Nephron progenitor cell (in vitro differentiated cells): ENCODE results near the gene WDR49.

Experiments
- DNase-seq: peaks from one replicate; pipeline ENCODE4 v3.0.0; 2021
- H3K27ac Mint-ChIP-seq: 2 replicates; pipeline ENCODE4 v1.8.0; 2021; ENCODE audit warnings: mild to moderate bottlenecking, moderate library complexity, mixed read lengths
- H3K27me3 Mint-ChIP-seq: 2 replicates; pipeline ENCODE4 v1.8.0; 2021; ENCODE audit warnings: mild to moderate bottlenecking, low read depth, mixed read lengths; ENCODE audit not compliant: poor library complexity
- H3K36me3 Mint-ChIP-seq: 2 replicates; pipeline ENCODE4 v1.8.0; 2021; ENCODE audit warnings: low read depth, mixed read lengths
- H3K4me1 Mint-ChIP-seq: 2 replicates; pipeline ENCODE4 v1.8.0; 2021; ENCODE audit warnings: mixed read lengths
- H3K4me3 Mint-ChIP-seq: 2 replicates; pipeline ENCODE4 v1.8.0; 2021; ENCODE audit warnings: mild to moderate bottlenecking, moderate library complexity, mixed read lengths
- H3K9me3 Mint-ChIP-seq: 2 replicates; pipeline ENCODE4 v1.8.0; 2021; ENCODE audit warnings: mild to moderate bottlenecking, moderate library complexity, mixed read lengths
- TF ChIP-seq, protein P1 (sequence below): fragments of 200-600 bp; sonication (generic); IDR thresholded peaks from 2 replicates; pipeline ENCODE4 v1.5.0; 2021; ENCODE audit warnings: antibody characterized with exemption

The WDR49 gene

DNA sequence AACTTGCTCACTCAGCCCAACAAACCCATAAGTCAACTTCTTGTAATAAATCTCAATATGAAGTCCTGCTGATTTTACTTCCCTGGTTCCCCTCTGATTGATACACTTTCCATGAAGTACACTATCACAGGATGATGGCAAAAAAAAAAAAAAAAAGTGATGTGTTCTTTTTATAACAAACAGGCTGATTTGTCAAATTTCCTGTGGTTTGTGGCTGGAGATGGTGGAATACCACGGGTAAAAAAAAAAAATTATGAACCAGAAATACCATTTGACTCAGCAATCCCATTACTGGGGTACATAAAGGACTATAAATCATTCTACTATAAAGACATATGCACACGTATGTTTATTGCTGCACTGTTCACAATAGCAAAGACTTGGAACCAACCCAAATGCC, 169.2 kb downstream of the WDR49 start:
- TF ChIP-seq, protein P1, sequence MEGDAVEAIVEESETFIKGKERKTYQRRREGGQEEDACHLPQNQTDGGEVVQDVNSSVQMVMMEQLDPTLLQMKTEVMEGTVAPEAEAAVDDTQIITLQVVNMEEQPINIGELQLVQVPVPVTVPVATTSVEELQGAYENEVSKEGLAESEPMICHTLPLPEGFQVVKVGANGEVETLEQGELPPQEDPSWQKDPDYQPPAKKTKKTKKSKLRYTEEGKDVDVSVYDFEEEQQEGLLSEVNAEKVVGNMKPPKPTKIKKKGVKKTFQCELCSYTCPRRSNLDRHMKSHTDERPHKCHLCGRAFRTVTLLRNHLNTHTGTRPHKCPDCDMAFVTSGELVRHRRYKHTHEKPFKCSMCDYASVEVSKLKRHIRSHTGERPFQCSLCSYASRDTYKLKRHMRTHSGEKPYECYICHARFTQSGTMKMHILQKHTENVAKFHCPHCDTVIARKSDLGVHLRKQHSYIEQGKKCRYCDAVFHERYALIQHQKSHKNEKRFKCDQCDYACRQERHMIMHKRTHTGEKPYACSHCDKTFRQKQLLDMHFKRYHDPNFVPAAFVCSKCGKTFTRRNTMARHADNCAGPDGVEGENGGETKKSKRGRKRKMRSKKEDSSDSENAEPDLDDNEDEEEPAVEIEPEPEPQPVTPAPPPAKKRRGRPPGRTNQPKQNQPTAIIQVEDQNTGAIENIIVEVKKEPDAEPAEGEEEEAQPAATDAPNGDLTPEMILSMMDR, result no peak
- H3K4me1 Mint-ChIP-seq, result no peaks in the 10 kb centered on the region
- DNase-seq, result no peak
- no peak overlapping the region for H3K4me3 Mint-ChIP-seq
- H3K36me3 Mint-ChIP-seq, result no peaks in the 10 kb centered on the region
- H3K9me3 Mint-ChIP-seq, result peaks cover 8% of the 10 kb centered on the region
- H3K27me3 Mint-ChIP-seq, result no peaks in the 10 kb centered on the region
- no peak overlapping the region for H3K27ac Mint-ChIP-seq

GRCh38 chr3:167483708-167484475, 169.8 kb downstream of the WDR49 start:
- no peak for DNase-seq
- no peaks in the 10 kb centered on the region for H3K4me1 Mint-ChIP-seq
- TF ChIP-seq, protein P1, result no peak
- H3K9me3 Mint-ChIP-seq, result peaks cover 8% of the 10 kb centered on the region
- no peaks in the 10 kb centered on the region for H3K27me3 Mint-ChIP-seq
- no peaks in the 10 kb centered on the region for H3K36me3 Mint-ChIP-seq
- no peak overlapping the region for H3K4me3 Mint-ChIP-seq
- no peak overlapping the region for H3K27ac Mint-ChIP-seq

DNA sequence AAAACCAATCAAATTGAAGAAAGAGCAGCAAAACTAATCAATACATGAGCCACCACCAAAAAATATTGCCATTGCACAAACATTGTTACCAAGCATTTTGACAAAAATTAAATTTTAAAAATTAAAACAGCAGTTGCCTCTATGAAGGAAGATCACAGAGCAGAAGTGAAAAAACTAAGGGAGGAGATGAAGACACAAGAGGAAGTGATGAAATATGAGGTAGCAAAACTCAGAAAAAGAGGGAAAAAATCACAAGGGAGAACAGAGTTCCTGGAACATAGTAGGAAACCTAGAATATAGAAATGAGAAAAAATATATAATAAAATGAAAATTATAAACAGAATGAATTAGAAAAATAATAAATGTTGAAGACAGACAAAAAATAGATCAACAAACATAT, 172.6 kb downstream of the WDR49 start:
- Mint-ChIP-seq H3K9me3 (no peaks in the 10 kb centered on the region), H3K4me3 (no peak overlapping the region), H3K27me3 (no peaks in the 10 kb centered on the region), H3K4me1 (no peaks in the 10 kb centered on the region), H3K36me3 (no peaks in the 10 kb centered on the region), H3K27ac (no peak overlapping the region)
- TF ChIP-seq, protein P1, result no peak
- DNase-seq, result no peak

GRCh38 chr3:167480748-167481147, 173.0 kb downstream of the WDR49 start:
- TF ChIP-seq, protein P1, result no peak
- no peaks in the 10 kb centered on the region for H3K4me1 Mint-ChIP-seq
- DNase-seq, result no peak
- H3K27ac Mint-ChIP-seq, result no peak overlapping the region
- H3K4me3 Mint-ChIP-seq, result no peak overlapping the region
- no peaks in the 10 kb centered on the region for H3K36me3 Mint-ChIP-seq
- H3K9me3 Mint-ChIP-seq, result no peaks in the 10 kb centered on the region
- no peaks in the 10 kb centered on the region for H3K27me3 Mint-ChIP-seq

- Mint-ChIP-seq H3K27me3 (no peaks in the 10 kb centered on the region), H3K4me1 (no peaks in the 10 kb centered on the region), H3K4me3 (no peak within 1 kb of the TSS), H3K27ac (no peak within 1 kb of the TSS), H3K9me3 (no peaks in the 10 kb centered on the region), H3K36me3 (no peaks in the 10 kb centered on the region)
- DNase-seq, result no peak
- TF ChIP-seq, protein P1, result no peak
These were observed 179.9 kb downstream of the WDR49 start, which contains the start of gene SERPINI2 for GRCh38 chr3:167473863-167474262. Gene SERPINI2 (minus strand): TSS chr3:167474042. CDS start chr3:167471834, 2,208 bp downstream.

- Mint-ChIP-seq H3K36me3 (no peaks in the 10 kb centered on the region), H3K27me3 (no peaks in the 10 kb centered on the region), H3K9me3 (no peaks in the 10 kb centered on the region), H3K4me3 (no peak overlapping the region), H3K4me1 (no peaks in the 10 kb centered on the region), H3K27ac (no peak overlapping the region)
- no peak for DNase-seq
- TF ChIP-seq, protein P1, result no peak
These were observed 184.4 kb downstream of the WDR49 start for GRCh38 chr3:167469381-167469780.
